ENCODE results near the gene ITGA11.

The ITGA11 gene

GRCh38 chr15:68374168-68374745, 57.7 kb downstream of the ITGA11 start:
- DNase-seq: no peak

GRCh38 chr15:68373028-68373427, 58.9 kb downstream of the ITGA11 start:
- no peak for DNase-seq

GRCh38 chr15:68372291-68372811, 59.6 kb downstream of the ITGA11 start:
- no peak for DNase-seq

GRCh38 chr15:68371851-68372250, 60.1 kb downstream of the ITGA11 start:
- DNase-seq: no peak

- no peak for DNase-seq
Observed at GRCh38 chr15:68371160-68371559, 60.8 kb downstream of the ITGA11 start.

- no peak for DNase-seq
Observed at GRCh38 chr15:68370768-68371151, 61.2 kb downstream of the ITGA11 start.

GRCh38 chr15:68369931-68370767, 61.8 kb downstream of the ITGA11 start:
- no peak for DNase-seq

- DNase-seq: no peak
Observed at GRCh38 chr15:68368731-68369435, 63.1 kb downstream of the ITGA11 start.

- DNase-seq: no peak
Observed at GRCh38 chr15:68367992-68368391, 64.0 kb downstream of the ITGA11 start.

GRCh38 chr15:68367226-68367625, 64.7 kb downstream of the ITGA11 start:
- DNase-seq: no peak

GRCh38 chr15:68366314-68366713, 65.6 kb downstream of the ITGA11 start:
- DNase-seq: no peak

GRCh38 chr15:68365770-68366169, 66.2 kb downstream of the ITGA11 start:
- DNase-seq: no peak

- no peak for DNase-seq
Observed at GRCh38 chr15:68365140-68365745, 66.7 kb downstream of the ITGA11 start.

- no peak for DNase-seq
Observed at GRCh38 chr15:68364660-68365035, 67.3 kb downstream of the ITGA11 start.

GRCh38 chr15:68364028-68364659, 67.8 kb downstream of the ITGA11 start:
- no peak for DNase-seq

GRCh38 chr15:68363353-68363752, 68.6 kb downstream of the ITGA11 start:
- no peak for DNase-seq

GRCh38 chr15:68362537-68363126, 69.3 kb downstream of the ITGA11 start:
- DNase-seq: no peak

GRCh38 chr15:68360721-68361120, 71.2 kb downstream of the ITGA11 start:
- no peak for DNase-seq

GRCh38 chr15:68356778-68357177, 75.2 kb downstream of the ITGA11 start:
- no peak for DNase-seq

- no peak for DNase-seq
Observed at GRCh38 chr15:68354923-68355322, 77.0 kb downstream of the ITGA11 start.

GRCh38 chr15:68354268-68354667, 77.7 kb downstream of the ITGA11 start:
- DNase-seq: no peak

GRCh38 chr15:68353421-68354135, 78.4 kb downstream of the ITGA11 start:
- no peak for DNase-seq

Measured in CD4-positive, alpha-beta T cell treated with Interferon alpha-2 for 1 hour (primary cell).